Measurements from ENCODE around the gene UNC13A. TPM values are rescaled to one million over a fixed set of nuclear protein-coding genes. Genes with fewer than 3 reads are reported as not detected.

Gene UNC13A
- total and polyA plus RNA-seq, 2 of the 13 experiments (the other 11 are each of a cell fraction or from before 2014, with no cell fraction given) = 0.11 to 0.45 TPM

- no peak for TF ChIP-seq ZNF280D (CRISPR knock-in tag; IDR thresholded peaks at IDR 0.05)
- TF ChIP-seq FOSL1 (CRISPR knock-in tag; IDR thresholded peaks at IDR 0.05; ENCODE audit: borderline replicate concordance) = no peak
- peak; percentile 78 for TF ChIP-seq STAG1 (CRISPR knock-in tag; IDR thresholded peaks at IDR 0.05)
- no peak for TF ChIP-seq ZNF572 (CRISPR knock-in tag; IDR thresholded peaks at IDR 0.05)
- no peak for TF ChIP-seq ZNF230 (CRISPR knock-in tag; IDR thresholded peaks at IDR 0.05)
- TF ChIP-seq, protein P1, sequence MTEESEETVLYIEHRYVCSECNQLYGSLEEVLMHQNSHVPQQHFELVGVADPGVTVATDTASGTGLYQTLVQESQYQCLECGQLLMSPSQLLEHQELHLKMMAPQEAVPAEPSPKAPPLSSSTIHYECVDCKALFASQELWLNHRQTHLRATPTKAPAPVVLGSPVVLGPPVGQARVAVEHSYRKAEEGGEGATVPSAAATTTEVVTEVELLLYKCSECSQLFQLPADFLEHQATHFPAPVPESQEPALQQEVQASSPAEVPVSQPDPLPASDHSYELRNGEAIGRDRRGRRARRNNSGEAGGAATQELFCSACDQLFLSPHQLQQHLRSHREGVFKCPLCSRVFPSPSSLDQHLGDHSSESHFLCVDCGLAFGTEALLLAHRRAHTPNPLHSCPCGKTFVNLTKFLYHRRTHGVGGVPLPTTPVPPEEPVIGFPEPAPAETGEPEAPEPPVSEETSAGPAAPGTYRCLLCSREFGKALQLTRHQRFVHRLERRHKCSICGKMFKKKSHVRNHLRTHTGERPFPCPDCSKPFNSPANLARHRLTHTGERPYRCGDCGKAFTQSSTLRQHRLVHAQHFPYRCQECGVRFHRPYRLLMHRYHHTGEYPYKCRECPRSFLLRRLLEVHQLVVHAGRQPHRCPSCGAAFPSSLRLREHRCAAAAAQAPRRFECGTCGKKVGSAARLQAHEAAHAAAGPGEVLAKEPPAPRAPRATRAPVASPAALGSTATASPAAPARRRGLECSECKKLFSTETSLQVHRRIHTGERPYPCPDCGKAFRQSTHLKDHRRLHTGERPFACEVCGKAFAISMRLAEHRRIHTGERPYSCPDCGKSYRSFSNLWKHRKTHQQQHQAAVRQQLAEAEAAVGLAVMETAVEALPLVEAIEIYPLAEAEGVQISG (CRISPR knock-in tag; IDR thresholded peaks at IDR 0.05) = no peak
- TF ChIP-seq RFXANK (CRISPR knock-in tag; IDR thresholded peaks at IDR 0.05) = no peak
- no peak for TF ChIP-seq ARNT2 (CRISPR knock-in tag; IDR thresholded peaks at IDR 0.05; ENCODE audit: low read depth)
- TF ChIP-seq ZIK1 (CRISPR knock-in tag; IDR thresholded peaks at IDR 0.05; ENCODE audit: borderline replicate concordance, low read depth) = no peak
- no peak for TF ChIP-seq TEAD3 (CRISPR knock-in tag; optimal IDR thresholded peaks at IDR 0.05; ENCODE audit: borderline replicate concordance)
- no peak for TF ChIP-seq ZNF761 (CRISPR knock-in tag; conservative IDR thresholded peaks at IDR 0.05)
- no peak for TF ChIP-seq FOXP4 (CRISPR knock-in tag; IDR thresholded peaks at IDR 0.05)
- peak; percentile 51 for TF ChIP-seq SMC3 (IDR thresholded peaks at IDR 0.05; ENCODE audit: low read length)
- TF ChIP-seq SRF (IDR thresholded peaks at IDR 0.05; ENCODE audit: low read depth, low read length) = peak; percentile 34; the same call in 1 of the 2 replicates
- TF ChIP-seq PHF8 (CRISPR knock-in tag; IDR thresholded peaks at IDR 0.05) = no peak
- no peak for TF ChIP-seq ZNF776 (CRISPR knock-in tag; IDR thresholded peaks at IDR 0.05)
- no peak for TF ChIP-seq NONO (IDR thresholded peaks at IDR 0.05)
- no peak for TF ChIP-seq NONO (CRISPR knock-in tag; conservative IDR thresholded peaks at IDR 0.05)
- TF ChIP-seq AGO2 (optimal IDR thresholded peaks at IDR 0.05; ENCODE audit: low read depth, low read length) = no peak
Measured at GRCh38 chr19:17703824-17704463, 15.8 kb upstream of the UNC13A start (continued).

All from HepG2 (cell line).